Ovary (tissue), 3 donors: Measurements from ENCODE around the gene XPNPEP2.

ENCODE experiments used
- EP300 ChIP-seq: sonication (generic); formaldehyde crosslinking; IDR thresholded peaks from one replicate; pipeline ENCODE4 v1.6.1; 2017; ENCODE audit warnings: antibody characterized with exemption
- POLR2A ChIP-seq: fragments of 450-650 bp; IDR thresholded peaks from one replicate; pipeline ENCODE4 v1.6.1; 2017; ENCODE audit warnings: antibody characterized with exemption, mild to moderate bottlenecking, moderate library complexity
- TF ChIP-seq, protein P1 (sequence below), 3 donors: fragments of 450-650 bp in 2 of 3; fragments of 200-600 bp in 1 of 3; IDR thresholded peaks; one replicate each; pipeline versions ENCODE4 v1.5.1 to v1.8.0; 2016 to 2022; ENCODE audit warnings: antibody characterized with exemption in 3 of 3, mild to moderate bottlenecking in 1 of 3
- donor health status: DM: no; HTN: no; CAD: no.

- TF ChIP-seq, protein P1, sequence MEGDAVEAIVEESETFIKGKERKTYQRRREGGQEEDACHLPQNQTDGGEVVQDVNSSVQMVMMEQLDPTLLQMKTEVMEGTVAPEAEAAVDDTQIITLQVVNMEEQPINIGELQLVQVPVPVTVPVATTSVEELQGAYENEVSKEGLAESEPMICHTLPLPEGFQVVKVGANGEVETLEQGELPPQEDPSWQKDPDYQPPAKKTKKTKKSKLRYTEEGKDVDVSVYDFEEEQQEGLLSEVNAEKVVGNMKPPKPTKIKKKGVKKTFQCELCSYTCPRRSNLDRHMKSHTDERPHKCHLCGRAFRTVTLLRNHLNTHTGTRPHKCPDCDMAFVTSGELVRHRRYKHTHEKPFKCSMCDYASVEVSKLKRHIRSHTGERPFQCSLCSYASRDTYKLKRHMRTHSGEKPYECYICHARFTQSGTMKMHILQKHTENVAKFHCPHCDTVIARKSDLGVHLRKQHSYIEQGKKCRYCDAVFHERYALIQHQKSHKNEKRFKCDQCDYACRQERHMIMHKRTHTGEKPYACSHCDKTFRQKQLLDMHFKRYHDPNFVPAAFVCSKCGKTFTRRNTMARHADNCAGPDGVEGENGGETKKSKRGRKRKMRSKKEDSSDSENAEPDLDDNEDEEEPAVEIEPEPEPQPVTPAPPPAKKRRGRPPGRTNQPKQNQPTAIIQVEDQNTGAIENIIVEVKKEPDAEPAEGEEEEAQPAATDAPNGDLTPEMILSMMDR (IDR thresholded peaks at IDR 0.05): no peak
- no peak for TF ChIP-seq EP300
- no peak for TF ChIP-seq POLR2A
Observed at GRCh38 chrX:129779747-129780146, 41.0 kb downstream of the XPNPEP2 start, which contains the start of gene SASH3.
